Loucy (cell line): ENCODE results near the gene CIB4.

Experiments used
- CTCF ChIP-seq: fragments of 200-600 bp; sonication (generic); conservative IDR thresholded peaks from 2 replicates; pipeline ENCODE4 v1.5.1; 2014; ENCODE audit warnings: mild to moderate bottlenecking, antibody characterized with exemption, low read length
- EZH2phosphoT487 ChIP-seq: fragments of 200-600 bp; IDR thresholded peaks from 2 replicates; pipeline ENCODE4 v1.6.1; 2018; ENCODE audit warnings: antibody characterized with exemption, mild to moderate bottlenecking, moderate library complexity, borderline replicate concordance

DNA sequence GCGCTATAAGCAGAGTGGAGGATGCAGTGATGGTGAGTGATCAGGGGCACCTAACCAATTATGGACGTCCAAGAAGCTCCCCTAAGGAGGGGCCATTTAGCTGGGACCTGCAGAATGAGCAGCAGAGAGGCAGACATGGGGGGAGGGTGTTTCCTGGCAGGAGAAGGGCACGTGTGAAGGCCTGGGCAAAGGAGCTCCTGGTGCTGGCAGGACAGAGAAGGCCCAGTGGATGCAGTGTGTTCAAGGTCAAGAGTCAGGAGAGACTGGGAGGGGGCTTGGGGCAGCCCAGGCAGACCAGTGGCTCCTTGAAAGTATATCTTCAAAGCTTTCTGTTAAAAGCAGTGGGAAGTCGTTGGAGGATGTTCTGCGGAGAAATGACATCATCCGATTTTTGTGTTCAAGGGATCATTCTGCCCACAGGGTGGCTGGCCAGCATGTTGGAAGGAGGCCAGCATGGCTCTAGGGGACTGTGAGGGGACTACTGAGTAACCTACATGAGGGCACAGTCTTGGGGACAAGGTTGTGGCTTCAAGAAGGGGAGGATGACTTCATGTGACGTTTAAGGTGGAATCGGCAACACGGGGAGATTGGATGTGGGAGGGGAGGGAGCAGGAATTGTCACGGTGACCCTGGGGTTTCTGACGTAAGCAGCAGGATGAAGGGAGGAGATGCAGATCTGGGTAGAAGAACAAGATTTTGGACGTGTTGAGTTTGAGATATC is 9.0 kb upstream of the CIB4 start:
- TF ChIP-seq CTCF (no peak), EZH2phosphoT487 (no peak)
